Stimulated activated CD4-positive, alpha-beta T cell treated with anti-CD3 and anti-CD28 coated beads, Interleukin-1b, Interleukin-23, amount 100 ng/mL, for 4 hours (primary cell): Measurements from ENCODE around the gene AK1.

Experiments used
- DNase-seq, 2 donors: peaks; one replicate each; pipeline ENCODE4 v3.0.0-alpha.2; 2020; ENCODE audit warnings: low read depth in 2 of 2

AK1 gene

DNA sequence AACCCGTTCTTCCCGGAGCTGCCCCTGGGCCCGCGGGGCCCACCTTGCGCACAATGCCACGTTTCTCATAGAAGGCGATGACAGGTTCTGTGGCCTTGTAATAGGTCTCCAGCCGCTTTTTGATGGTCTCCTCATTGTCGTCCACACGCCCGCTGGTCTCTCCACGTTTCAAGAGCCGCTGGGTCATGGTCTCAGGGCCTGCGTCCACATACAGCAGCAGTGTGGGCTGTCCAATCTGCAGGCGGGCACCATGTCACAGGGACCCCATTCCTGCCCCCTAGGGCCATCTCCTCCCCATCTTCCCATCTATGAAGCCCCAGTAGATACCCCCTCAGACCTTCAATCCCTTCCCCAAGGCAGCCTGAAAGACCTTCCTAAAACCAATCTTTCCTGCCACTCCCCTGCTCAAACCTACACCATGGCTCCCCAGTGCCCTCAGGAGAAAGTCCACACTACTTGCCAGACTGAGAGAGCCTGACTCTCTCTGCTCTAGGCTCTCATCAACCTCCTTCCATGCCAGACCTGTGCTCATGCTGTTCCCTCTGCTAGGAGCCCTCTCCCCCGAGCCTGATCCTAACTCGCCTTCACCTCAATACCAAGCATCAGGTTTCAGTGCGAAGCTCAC lies 9.1 kb downstream of the AK1 start:
- no peak for DNase-seq

- DNase-seq, result no peak
These were observed 9.9 kb downstream of the AK1 start for GRCh38 chr9:127867356-127868277.

DNA sequence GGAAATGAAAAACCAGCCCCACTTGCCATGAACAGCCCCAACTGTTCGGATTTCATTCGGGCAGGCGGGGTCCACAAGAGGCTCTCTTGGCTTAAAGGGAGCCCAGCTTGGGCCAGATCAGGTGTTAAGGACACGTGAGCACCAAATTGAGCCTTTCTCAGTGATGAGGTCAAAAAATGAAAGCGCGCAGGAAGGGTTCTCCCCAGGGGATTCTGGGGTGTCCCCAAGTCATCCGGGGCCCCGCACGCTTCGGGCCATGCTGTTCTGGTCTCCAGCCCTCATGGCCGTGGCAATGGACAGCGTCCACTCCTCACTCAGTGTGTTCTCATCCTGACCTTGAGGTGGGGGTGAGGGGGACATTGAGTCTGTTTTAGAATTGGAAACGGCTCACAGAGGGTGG lies 10.9 kb downstream of the AK1 start:
- DNase-seq, result no peak

GRCh38 chr9:127865645-127866464 lies 11.6 kb downstream of the AK1 start:
- DNase-seq, result no peak

- DNase-seq, result no peak
These were observed 14.3 kb downstream of the AK1 start for GRCh38 chr9:127863191-127863621.

GRCh38 chr9:127862075-127863011 lies 15.1 kb downstream of the AK1 start:
- no peak for DNase-seq

- DNase-seq, result no peak
These were observed 16.7 kb downstream of the AK1 start for GRCh38 chr9:127860779-127861178.

DNA sequence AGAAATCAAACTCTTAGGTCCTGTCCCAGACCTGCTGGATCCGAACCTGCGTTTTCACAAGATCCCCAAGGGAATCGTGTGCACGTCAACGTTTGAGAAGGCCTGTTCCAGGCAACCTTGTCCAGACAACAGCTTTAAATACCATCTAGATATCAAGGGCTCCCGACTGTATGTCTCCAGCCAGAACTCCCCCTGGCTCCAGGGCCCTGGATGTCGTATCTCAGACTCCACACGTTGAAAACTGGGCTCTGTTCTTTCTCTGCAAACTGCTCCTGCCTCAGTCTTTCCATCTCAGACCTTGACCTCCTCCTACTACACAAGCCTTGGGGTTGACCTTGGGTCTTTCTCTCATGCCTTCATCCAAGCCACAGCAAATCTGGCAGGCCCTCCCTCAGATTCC lies 17.2 kb downstream of the AK1 start:
- no peak for DNase-seq

DNA sequence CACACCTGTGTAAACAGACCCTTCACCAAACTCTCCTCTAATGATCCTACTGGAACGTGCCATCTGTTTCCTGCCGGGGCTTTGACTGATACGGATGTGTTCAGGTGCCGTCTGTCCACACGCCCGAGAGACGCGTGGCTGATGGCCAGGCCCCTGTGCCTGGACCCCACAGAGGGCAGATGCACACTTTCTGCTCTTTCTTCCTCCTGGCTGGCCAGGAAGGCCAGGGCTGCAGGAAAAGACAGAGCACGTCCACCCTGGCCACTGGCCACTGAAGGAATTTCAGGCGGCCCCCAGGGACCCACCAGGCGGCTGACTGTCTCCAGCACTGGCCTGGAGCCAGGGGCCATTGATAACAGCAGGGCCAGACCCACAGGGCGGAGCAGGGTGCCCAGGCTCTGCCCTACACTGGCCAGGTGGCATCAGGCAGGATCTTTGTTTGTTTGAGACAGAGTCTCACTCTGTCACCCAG lies 19.4 kb downstream of the AK1 start:
- no peak for DNase-seq

- DNase-seq, result no peak
These were observed 20.2 kb downstream of the AK1 start for GRCh38 chr9:127857278-127857677.

DNA sequence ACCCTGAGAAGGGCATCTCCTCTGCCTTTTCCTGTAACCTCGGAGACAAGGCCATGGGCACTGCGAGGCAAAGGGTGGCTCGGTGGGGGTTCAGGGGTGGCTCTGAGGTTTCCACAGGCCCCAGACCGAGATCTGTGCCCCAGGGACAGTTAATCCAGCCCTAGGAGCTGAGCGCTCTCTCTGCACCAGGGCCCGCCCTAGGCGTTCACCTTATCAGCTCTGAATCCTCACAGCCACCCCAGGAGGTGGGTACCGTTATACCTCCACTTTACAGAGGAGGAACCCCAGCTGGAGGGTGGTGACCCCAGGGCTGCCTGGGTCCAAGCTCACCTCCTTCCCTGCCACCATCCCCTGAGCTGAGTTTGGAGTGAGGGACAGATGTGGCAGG lies 20.8 kb downstream of the AK1 start:
- DNase-seq, result no peak

DNA sequence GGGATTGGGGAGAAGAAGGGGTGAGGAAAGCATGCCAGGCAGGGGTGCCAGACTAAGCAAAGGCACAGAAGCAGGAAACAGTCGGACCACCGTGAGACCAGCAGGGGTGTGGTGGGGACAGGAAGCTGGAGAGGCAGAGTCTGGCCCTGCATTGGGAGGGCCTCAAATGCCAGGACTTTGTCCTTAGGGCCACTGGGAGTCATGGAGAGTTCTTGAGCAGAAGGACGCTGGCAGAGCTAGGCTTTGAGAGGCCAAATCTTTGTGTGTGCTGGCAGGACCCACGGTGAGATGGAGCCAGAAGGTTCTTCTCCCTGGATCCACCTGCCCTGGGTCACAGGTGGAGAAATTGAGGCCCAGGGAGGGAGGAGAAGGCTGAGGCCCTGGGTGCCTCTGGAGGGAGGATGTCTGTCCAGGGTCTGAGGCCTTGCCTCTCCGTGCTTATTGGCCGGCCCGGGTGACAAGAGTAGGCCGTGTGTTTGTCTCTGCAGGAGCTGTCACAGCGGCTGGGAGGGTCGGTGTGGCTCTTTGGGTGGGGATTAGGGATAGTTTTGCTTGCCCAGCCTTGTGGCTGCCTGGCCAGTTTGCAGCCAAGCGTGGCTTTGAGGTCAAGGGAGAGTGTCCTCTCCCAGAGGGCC lies 21.3 kb downstream of the AK1 start:
- no peak for DNase-seq

- DNase-seq, result no peak
These were observed 22.0 kb downstream of the AK1 start for GRCh38 chr9:127855522-127855921.

DNA sequence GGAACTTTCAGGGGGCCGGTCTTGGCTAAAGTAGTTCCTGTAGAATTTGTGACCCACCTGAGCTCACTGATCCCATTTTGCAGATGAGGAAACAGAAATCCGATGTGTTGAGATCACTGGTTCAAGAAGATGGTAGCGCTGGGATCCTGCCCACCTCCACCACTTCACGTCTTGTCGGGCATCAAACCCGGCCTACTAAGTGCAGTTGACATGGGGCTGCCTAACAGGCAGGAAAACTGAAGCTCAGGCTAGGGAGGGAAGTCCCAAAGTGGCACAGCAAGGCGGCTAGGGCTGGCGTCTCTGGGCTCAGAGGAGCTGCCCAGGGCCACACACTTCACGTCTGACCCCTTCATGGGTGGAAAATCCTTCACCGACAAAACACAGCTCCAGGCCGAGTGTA lies 22.5 kb downstream of the AK1 start:
- DNase-seq, result no peak

- DNase-seq, result no peak
These were observed 23.2 kb downstream of the AK1 start, which contains the start of gene ENG for GRCh38 chr9:127854184-127854806. TSS of gene ENG (minus strand) at chr9:127854658. CDS start at chr9:127854355, 303 bp downstream.

GRCh38 chr9:127853312-127854183 lies 23.9 kb downstream of the AK1 start:
- DNase-seq, result no peak

DNA sequence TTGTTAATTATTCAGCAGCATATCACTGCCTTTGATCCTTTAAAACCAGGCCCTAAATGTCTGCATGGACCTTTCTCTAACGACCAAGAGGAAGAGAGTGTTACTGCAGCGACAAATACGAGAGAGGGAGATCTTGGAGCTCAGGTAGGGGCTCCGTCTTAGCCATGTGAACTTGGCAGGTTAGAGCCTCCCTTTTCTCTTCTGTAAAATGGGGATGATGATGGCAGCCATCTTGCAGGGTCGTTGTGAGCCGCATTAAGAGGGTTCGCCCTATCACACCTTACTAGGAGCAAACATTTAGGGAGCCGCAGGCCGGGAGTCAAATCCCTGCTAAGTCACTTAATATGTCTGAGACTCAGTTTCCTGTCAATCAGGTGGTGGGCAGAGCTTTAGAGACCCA lies 24.6 kb downstream of the AK1 start:
- DNase-seq, result no peak

DNA sequence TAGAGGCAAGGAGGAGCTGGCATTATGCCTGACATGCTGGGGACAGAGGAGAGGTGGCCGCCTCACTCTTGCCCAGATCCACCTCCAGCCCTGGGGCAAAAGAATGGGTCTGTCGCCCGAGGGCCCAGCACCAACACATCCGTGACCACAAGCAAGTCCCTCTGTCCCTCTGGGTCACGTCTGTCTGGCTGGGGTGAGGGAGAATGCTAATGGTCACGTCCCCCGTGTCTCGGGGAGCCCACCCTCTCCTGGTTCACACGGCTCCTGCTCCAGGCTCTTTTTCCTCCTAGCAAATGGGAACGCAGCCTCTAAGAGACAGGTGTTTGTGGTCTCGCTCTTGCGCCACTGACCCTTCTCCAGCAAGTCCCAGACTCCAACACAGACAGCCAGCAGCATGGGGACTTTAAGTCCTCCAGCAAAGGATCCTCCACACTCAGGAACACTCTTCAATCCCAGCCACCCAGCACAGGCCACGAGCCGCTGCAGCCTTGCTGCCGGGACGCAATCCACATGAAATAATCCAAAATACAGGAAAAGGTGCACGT lies 27.1 kb downstream of the AK1 start:
- DNase-seq, result no peak
